Keratinocyte (primary cell): ENCODE data around the gene PI4KA.
"Not testable (repeated sequence)": the region's sequence is repeated elsewhere in the genome, so short reads cannot be mapped to it uniquely, and the experiment has no call there.

Source experiments
- EZH2 ChIP-seq: IDR thresholded peaks from one replicate; pipeline ENCODE4 v1.6.1; 2012; ENCODE audit warnings: inconsistent platforms, mild to moderate bottlenecking, low read length, moderate library complexity
- TF ChIP-seq, protein P1 (sequence below), 3 experiments: IDR thresholded peaks in 1 of 3; conservative IDR thresholded peaks in 1 of 3; optimal IDR thresholded peaks in 1 of 3; 2 replicates in 2 of 3; 3 replicates in 1 of 3; pipeline versions ENCODE3 to v1.5.1; 2011; ENCODE audit warnings: low read length in 3 of 3, mild to moderate bottlenecking in 3 of 3, moderate library complexity in 2 of 3, control low read depth in 1 of 3, inconsistent platforms in 1 of 3; ENCODE audit not compliant: insufficient read depth in 2 of 3; ENCODE audit errors: extremely low read depth in 1 of 3

DNA sequence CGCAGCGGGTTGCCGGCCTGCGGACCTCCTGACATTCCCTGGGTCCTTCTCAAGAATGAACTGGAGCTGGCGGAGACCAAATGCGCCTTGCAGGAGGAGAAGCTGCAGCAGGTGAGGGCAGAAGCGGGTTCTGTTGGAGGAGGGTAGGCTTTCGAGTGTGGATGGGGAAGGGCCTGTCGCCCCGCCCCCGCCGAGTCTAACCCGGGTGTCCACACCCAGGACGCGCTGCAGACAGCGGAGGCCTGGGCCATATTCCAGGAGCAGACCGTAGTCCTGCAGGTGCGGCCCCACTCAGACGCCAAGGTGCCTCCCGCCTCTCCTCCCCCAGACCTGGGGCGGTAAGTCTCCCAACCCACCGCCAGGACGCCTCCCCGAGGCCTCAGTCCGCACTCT, 155.2 kb downstream of the PI4KA start:
- TF ChIP-seq, protein P1, sequence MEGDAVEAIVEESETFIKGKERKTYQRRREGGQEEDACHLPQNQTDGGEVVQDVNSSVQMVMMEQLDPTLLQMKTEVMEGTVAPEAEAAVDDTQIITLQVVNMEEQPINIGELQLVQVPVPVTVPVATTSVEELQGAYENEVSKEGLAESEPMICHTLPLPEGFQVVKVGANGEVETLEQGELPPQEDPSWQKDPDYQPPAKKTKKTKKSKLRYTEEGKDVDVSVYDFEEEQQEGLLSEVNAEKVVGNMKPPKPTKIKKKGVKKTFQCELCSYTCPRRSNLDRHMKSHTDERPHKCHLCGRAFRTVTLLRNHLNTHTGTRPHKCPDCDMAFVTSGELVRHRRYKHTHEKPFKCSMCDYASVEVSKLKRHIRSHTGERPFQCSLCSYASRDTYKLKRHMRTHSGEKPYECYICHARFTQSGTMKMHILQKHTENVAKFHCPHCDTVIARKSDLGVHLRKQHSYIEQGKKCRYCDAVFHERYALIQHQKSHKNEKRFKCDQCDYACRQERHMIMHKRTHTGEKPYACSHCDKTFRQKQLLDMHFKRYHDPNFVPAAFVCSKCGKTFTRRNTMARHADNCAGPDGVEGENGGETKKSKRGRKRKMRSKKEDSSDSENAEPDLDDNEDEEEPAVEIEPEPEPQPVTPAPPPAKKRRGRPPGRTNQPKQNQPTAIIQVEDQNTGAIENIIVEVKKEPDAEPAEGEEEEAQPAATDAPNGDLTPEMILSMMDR (optimal IDR thresholded peaks at IDR 0.05 in 1 of 3, IDR thresholded peaks at IDR 0.05 in 1 of 3, conservative IDR thresholded peaks at IDR 0.05 in 1 of 3; ENCODE audit: extremely low read depth in 1 of 3, insufficient read depth in 2 of 3, low read length in 3 of 3), result not testable (repeated sequence)
- TF ChIP-seq EZH2, result not testable (repeated sequence)
